SK-N-SH treated with all-trans-retinoic acid at 6 μM for 48 hours (cell line): ENCODE data around the gene ENTPD2.

ENCODE experiments used
- BACH2 ChIP-seq: fragments of 250-450 bp; sonication (Bioruptor Pico); IDR thresholded peaks from 2 replicates; pipeline ENCODE4 v1.9.0; 2021; ENCODE audit warnings: mild to moderate bottlenecking, borderline replicate concordance
- ZNF70 ChIP-seq: fragments of 450-650 bp; formaldehyde crosslinking; IDR thresholded peaks from 2 replicates; pipeline ENCODE4 v1.5.0; 2020; ENCODE audit warnings: mild to moderate bottlenecking, moderate library complexity
- TF ChIP-seq, protein P1 (sequence below): fragments of 250-450 bp; sonication (Bioruptor Pico); IDR thresholded peaks from 2 replicates; pipeline ENCODE4 v1.8.0; 2021; ENCODE audit warnings: low read depth, mild to moderate bottlenecking, moderate library complexity, borderline replicate concordance
- TF ChIP-seq, protein P2 (sequence below): fragments of 250-450 bp; sonication (Bioruptor Pico); IDR thresholded peaks from 2 replicates; pipeline ENCODE4 v1.8.0; 2020; ENCODE audit warnings: mild to moderate bottlenecking, moderate library complexity, borderline replicate concordance
- TF ChIP-seq, protein P3 (sequence below): fragments of 250-450 bp; sonication (Bioruptor Pico); IDR thresholded peaks from 2 replicates; pipeline ENCODE4 v1.5.1; 2021; ENCODE audit warnings: mild to moderate bottlenecking, moderate library complexity
- TF ChIP-seq, protein P4 (sequence below): fragments of 250-450 bp; sonication (Bioruptor Pico); IDR thresholded peaks from 2 replicates; pipeline ENCODE4 v1.5.0; 2020; ENCODE audit warnings: mild to moderate bottlenecking, moderate library complexity

DNA sequence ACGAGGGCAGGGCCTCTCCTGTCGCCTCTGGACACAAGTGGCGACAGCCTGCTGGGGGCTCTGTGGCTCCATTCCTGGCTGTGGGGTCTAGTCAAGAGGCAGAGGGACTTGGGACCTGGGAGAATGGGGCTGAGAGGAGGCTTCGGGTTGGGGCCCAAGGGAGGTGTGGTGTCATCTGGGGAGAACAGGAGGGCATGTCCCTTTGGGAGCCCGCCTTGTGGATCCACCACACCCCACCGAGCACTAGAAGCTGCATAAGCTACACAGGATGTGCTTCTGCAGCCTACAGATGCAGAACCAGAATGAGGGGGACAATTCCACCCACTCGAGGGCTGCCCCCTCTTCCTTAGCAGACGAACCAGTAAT lies 29.0 kb upstream of the ENTPD2 start:
- TF ChIP-seq, protein P1, sequence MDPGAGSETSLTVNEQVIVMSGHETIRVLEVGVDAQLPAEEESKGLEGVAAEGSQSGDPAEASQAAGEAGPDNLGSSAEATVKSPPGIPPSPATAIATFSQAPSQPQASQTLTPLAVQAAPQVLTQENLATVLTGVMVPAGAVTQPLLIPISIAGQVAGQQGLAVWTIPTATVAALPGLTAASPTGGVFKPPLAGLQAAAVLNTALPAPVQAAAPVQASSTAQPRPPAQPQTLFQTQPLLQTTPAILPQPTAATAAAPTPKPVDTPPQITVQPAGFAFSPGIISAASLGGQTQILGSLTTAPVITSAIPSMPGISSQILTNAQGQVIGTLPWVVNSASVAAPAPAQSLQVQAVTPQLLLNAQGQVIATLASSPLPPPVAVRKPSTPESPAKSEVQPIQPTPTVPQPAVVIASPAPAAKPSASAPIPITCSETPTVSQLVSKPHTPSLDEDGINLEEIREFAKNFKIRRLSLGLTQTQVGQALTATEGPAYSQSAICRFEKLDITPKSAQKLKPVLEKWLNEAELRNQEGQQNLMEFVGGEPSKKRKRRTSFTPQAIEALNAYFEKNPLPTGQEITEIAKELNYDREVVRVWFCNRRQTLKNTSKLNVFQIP (CRISPR knock-in tag), result no peak
- TF ChIP-seq, protein P2, sequence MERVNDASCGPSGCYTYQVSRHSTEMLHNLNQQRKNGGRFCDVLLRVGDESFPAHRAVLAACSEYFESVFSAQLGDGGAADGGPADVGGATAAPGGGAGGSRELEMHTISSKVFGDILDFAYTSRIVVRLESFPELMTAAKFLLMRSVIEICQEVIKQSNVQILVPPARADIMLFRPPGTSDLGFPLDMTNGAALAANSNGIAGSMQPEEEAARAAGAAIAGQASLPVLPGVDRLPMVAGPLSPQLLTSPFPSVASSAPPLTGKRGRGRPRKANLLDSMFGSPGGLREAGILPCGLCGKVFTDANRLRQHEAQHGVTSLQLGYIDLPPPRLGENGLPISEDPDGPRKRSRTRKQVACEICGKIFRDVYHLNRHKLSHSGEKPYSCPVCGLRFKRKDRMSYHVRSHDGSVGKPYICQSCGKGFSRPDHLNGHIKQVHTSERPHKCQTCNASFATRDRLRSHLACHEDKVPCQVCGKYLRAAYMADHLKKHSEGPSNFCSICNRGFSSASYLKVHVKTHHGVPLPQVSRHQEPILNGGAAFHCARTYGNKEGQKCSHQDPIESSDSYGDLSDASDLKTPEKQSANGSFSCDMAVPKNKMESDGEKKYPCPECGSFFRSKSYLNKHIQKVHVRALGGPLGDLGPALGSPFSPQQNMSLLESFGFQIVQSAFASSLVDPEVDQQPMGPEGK, result no peak
- TF ChIP-seq BACH2 (no peak), ZNF70 (no peak)
- TF ChIP-seq, protein P3, sequence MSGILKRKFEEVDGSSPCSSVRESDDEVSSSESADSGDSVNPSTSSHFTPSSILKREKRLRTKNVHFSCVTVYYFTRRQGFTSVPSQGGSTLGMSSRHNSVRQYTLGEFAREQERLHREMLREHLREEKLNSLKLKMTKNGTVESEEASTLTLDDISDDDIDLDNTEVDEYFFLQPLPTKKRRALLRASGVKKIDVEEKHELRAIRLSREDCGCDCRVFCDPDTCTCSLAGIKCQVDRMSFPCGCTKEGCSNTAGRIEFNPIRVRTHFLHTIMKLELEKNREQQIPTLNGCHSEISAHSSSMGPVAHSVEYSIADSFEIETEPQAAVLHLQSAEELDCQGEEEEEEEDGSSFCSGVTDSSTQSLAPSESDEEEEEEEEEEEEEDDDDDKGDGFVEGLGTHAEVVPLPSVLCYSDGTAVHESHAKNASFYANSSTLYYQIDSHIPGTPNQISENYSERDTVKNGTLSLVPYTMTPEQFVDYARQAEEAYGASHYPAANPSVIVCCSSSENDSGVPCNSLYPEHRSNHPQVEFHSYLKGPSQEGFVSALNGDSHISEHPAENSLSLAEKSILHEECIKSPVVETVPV (CRISPR knock-in tag), result no peak
- TF ChIP-seq, protein P4, sequence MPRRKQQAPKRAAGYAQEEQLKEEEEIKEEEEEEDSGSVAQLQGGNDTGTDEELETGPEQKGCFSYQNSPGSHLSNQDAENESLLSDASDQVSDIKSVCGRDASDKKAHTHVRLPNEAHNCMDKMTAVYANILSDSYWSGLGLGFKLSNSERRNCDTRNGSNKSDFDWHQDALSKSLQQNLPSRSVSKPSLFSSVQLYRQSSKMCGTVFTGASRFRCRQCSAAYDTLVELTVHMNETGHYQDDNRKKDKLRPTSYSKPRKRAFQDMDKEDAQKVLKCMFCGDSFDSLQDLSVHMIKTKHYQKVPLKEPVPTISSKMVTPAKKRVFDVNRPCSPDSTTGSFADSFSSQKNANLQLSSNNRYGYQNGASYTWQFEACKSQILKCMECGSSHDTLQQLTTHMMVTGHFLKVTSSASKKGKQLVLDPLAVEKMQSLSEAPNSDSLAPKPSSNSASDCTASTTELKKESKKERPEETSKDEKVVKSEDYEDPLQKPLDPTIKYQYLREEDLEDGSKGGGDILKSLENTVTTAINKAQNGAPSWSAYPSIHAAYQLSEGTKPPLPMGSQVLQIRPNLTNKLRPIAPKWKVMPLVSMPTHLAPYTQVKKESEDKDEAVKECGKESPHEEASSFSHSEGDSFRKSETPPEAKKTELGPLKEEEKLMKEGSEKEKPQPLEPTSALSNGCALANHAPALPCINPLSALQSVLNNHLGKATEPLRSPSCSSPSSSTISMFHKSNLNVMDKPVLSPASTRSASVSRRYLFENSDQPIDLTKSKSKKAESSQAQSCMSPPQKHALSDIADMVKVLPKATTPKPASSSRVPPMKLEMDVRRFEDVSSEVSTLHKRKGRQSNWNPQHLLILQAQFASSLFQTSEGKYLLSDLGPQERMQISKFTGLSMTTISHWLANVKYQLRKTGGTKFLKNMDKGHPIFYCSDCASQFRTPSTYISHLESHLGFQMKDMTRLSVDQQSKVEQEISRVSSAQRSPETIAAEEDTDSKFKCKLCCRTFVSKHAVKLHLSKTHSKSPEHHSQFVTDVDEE (CRISPR knock-in tag), result no peak
